ENCODE data around the gene LTV1. TPM values are rescaled to one million over a fixed set of nuclear protein-coding genes. Genes with fewer than 3 reads are reported as not detected.

The LTV1 gene
- total RNA-seq, 1 donor from 2014 or later = 22.5 TPM

DNA sequence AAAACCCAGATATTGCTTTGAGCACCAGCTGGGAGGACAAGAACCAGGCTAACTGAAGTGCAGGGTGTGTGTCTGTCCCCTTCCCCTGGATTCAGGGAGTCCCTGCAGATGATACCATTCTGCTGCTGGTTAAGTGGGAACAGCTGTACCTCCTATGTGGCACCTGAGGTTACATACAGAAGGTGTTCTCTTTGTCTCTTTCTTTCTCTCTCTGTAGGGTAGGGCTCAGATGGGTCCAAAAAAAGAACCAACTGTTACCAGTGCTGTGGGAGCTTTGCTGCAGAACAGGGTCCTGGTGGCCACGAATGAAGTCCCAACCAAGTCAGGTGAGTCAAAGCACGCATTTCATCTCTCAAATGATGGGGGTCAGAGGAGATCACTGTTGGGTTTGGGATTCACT lies 59.7 kb downstream of the LTV1 start:
- ATAC-seq = no peak
- no peak for DNase-seq
- TF ChIP-seq, protein P1, sequence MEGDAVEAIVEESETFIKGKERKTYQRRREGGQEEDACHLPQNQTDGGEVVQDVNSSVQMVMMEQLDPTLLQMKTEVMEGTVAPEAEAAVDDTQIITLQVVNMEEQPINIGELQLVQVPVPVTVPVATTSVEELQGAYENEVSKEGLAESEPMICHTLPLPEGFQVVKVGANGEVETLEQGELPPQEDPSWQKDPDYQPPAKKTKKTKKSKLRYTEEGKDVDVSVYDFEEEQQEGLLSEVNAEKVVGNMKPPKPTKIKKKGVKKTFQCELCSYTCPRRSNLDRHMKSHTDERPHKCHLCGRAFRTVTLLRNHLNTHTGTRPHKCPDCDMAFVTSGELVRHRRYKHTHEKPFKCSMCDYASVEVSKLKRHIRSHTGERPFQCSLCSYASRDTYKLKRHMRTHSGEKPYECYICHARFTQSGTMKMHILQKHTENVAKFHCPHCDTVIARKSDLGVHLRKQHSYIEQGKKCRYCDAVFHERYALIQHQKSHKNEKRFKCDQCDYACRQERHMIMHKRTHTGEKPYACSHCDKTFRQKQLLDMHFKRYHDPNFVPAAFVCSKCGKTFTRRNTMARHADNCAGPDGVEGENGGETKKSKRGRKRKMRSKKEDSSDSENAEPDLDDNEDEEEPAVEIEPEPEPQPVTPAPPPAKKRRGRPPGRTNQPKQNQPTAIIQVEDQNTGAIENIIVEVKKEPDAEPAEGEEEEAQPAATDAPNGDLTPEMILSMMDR (IDR thresholded peaks at IDR 0.05) = no peak
- Histone ChIP-seq H3K27me3 (ENCODE audit: low read depth) (no peaks in the 10 kb centered on the region), H3K4me3 (no peak overlapping the region), H3K27ac (no peak overlapping the region), H3K4me1 (peaks cover 7% of the 10 kb centered on the region), H3K36me3 (no peaks in the 10 kb centered on the region), H3K9me3 (no peaks in the 10 kb centered on the region)
- intact Hi-C loops (cut with DNase I) = no loop called here

DNA sequence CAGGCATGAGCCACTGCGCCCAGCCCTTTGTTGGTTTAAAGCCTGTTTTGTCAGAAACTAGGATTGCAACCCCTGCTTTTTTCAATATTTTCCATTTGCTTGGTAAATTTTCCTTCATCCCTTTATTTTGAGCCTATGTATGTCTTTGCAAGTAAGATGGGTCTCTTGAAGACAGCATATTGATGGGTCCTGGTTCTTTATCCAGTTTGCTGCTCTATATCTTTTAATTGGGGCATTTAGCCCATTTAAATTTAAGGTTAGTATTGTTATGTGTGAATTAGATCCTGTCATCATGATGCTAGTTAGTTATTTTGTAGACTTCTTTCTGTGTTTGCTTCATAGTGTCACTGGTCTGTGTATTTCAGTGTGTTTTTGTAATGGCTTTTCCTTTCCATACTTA lies 67.9 kb downstream of the LTV1 start:
- no peak overlapping the region for H3K4me3 ChIP-seq
- ATAC-seq = no peak

DNA sequence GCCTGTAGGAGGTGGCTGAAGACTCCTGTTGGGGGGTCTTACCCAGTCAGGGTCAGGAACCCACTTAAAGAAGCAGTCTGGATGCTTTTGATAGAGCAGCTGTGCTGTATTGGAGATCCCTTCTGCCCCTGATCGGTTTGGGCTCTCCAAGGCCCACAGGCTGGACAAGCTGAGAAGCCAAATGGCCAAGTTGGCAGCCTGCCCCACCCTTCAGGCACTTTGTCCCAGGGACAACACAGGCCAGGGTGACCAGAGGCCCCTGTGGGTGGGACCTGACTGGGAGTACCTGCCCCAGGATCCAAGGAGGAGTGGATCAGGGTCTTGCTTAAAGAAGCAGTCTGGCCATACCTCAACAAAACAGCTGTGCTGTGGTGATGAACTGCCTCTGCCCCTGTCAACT lies 69.5 kb downstream of the LTV1 start:
- DNase-seq = no peak
- no peaks in the 10 kb centered on the region for H3K27me3 ChIP-seq (ENCODE audit: low read depth)
- ATAC-seq = no peak
- no peak overlapping the region for H3K4me3 ChIP-seq
- no peaks in the 10 kb centered on the region for H3K4me1 ChIP-seq
- TF ChIP-seq, protein P1 (IDR thresholded peaks at IDR 0.05) = no peak
- H3K9me3 ChIP-seq = peaks cover 6% of the 10 kb centered on the region
- no peak overlapping the region for H3K27ac ChIP-seq
- no peaks in the 10 kb centered on the region for H3K36me3 ChIP-seq
- intact Hi-C loops (cut with DNase I) = no loop called here

More for the DNA sequence above, 67.9 kb downstream of the LTV1 start:
- Histone ChIP-seq H3K36me3 (no peaks in the 10 kb centered on the region), H3K4me1 (no peaks in the 10 kb centered on the region), H3K27me3 (ENCODE audit: low read depth) (no peaks in the 10 kb centered on the region), H3K27ac (no peak overlapping the region), H3K9me3 (peaks cover 6% of the 10 kb centered on the region)
- intact Hi-C loops (cut with DNase I) = no loop called here
- TF ChIP-seq, protein P1 (IDR thresholded peaks at IDR 0.05) = no peak
- no peak for DNase-seq

Other genes with a start within 250 kb of the LTV1 start
- gene PHACTR2, start 165.4 kb upstream of the LTV1 start, total RNA-seq = 115 TPM
- gene ZC2HC1B, start 21.1 kb downstream of the LTV1 start, total RNA-seq = not detected
- 44.7 TPM for gene PLAGL1, start 164.9 kb downstream of the LTV1 start, total RNA-seq

Measured in lower lobe of right lung (tissue), 2 donors.